GM19324 (cell line): ENCODE data around the gene NR1H3.

ENCODE experiments used
- ATAC-seq: cut with Tn5 transposase; IDR thresholded peaks from one replicate; pipeline ENCODE4 v1.9.1; 2021; ENCODE audit warnings: mild to moderate bottlenecking, moderate library complexity; ENCODE audit not compliant: unreplicated experiment, low FRiP score

NR1H3 gene

DNA sequence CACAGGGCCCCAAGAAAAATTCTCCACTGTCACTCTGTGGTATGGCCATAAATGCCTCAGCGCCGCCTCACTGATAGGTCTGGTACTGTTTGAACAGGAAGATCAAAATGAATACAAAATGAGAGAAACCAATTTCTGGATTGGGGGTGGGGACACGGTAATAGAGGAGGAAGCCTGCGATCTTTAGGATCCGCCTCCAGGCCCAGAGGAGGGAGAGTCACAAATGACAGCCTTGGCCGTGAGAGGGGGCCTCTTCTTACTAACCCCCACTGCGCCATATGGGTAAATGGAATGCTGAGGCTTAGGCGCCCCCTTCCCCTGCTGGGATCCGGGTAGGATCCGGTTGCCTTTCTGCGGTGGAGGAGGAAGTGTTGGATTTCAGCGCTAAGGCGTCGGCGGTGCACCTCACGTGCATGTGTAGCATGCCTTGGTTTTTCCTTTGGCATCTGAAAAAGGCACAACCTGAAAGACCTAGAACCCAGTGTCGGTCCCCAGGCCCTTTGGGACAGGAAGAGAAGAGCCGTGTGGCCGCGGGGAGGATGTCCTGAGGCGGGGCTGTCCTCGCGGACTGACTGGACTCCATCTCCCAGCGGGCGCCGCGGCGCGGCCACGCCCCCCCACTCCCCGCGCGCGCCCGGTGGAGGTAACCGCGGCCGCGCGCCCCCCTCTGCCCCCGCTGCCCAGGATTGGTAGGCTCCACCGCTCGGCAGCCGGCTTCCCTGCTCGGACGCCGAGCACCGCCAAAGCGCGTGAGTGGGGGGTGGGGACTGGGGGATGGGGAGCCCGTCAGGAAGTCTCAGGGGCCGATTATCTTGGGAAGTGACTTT lies 11.4 kb downstream of the NR1H3 start:
- ATAC-seq: peak; percentile 69

- ATAC-seq: peak; percentile 85
Observed at GRCh38 chr11:47269829-47270305, 12.1 kb downstream of the NR1H3 start, which contains the start of gene MADD. Gene MADD, plus strand, starts transcription at chr11:47270133.

DNA sequence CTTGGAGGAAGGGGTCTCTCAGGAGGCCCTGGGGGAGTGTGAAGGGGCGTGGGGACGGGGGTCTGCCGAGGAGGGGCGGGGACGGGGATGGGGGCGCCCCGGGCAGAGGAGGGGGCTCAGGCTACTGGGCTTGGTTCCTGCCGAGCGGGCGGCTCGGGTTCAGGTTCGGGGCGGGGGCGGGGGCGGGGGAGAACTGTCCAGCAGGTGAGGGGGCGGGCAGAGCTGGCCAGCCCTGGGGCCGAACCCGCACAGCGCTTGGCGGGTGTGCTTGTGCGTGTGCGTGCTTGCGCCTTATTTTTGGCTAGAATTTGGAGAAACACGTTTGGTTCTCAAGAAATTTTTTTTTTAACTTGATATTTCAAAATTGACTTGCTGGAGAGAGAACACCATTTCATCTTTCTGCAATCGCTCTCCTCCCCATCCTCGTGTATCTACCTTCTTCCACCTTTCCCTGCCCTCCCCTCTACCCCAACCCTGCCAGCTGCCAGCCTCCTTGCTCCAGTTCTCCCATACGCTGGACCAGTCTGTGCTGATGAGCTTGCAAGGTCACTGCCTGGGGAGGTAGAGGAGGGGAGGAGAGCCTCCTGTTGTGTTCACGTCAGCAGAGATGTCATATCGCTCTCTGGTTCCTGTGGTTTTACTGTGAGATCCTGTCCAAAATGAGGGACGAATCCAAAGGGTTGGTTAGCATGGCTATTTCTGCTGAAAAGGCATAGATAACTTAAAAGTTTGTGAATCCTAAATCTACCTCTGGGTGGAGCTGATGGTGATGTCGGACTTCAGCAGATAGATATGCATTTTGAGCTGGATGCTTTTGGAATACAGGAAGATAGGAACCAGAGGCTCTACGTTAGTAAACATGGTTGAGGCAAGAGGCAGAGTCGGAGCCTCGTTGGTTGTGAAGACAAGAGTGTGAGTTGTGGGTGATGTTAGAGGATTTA lies 12.8 kb downstream of the NR1H3 start:
- ATAC-seq: no peak

- ATAC-seq: no peak
Observed at GRCh38 chr11:47271328-47271727, 13.5 kb downstream of the NR1H3 start.

DNA sequence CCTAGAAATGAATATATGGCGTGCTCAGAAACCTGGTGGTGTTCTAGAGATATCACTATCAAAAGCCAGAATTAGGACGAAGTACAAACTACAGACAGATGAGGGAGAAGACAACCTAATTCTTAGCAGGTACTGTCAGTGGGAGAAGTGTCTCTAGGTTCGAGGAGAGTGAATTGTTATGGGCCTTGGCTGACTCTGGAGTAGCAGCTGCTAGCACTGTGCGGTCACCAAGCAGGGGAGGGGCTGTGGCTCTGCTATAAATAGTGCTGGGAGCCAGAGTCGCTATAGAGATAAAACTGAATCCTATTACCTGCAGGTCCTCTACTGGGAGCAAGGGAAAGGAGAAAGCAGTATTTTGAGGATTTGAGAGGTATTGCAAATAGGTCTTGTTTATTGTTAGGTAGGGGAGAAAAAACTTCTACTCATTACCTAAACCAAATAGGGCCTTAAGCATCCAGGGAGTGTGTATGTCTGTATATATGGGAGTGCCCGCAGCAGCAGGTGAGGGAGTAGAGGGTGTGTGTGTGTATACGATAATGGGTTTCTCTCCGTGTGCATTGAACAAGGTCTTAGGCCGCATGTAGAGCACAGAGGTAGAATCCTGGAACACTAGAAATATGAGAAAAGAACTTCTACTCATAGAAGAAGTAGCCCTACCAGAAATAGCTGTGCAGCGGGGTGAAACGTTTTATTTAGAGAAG lies 14.3 kb downstream of the NR1H3 start:
- no peak for ATAC-seq

- no peak for ATAC-seq
Observed at GRCh38 chr11:47272706-47273105, 14.9 kb downstream of the NR1H3 start.

DNA sequence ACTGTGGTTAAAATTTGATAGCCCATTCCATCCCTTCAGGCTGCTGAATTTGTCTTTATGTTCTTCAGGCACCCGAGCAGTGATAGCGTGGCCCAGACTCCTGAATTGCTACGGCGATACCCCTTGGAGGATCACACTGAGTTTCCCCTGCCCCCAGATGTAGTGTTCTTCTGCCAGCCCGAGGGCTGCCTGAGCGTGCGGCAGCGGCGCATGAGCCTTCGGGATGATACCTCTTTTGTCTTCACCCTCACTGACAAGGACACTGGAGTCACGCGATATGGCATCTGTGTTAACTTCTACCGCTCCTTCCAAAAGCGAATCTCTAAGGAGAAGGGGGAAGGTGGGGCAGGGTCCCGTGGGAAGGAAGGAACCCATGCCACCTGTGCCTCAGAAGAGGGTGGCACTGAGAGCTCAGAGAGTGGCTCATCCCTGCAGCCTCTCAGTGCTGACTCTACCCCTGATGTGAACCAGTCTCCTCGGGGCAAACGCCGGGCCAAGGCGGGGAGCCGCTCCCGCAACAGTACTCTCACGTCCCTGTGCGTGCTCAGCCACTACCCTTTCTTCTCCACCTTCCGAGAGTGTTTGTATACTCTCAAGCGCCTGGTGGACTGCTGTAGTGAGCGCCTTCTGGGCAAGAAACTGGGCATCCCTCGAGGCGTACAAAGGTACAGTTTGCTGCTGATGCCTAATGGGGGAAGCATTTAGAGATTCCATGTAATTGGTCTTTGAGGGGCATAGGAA lies 16.9 kb downstream of the NR1H3 start:
- no peak for ATAC-seq

DNA sequence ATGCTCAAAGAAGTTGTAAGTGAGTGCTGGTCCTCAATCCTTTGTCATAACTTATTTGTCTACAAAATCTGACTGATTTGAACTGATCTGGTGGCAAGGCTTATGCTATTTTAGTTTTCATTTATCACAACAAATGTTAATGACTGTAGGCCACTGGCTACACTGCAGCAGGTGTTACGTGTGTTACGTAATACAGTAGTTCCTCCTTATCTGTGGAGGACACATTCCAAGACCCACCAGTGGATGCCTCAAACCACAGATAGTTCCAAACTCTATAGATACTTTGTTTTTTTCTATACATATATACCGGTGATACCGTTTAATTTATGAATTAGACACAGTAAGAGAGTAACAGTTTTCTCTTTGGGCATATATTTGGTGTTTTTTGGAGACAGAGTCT lies 19.1 kb downstream of the NR1H3 start:
- ATAC-seq: no peak

- no peak for ATAC-seq
Observed at GRCh38 chr11:47278058-47278457, 20.3 kb downstream of the NR1H3 start.

- ATAC-seq: no peak
Observed at GRCh38 chr11:47278769-47279168, 21.0 kb downstream of the NR1H3 start.

DNA sequence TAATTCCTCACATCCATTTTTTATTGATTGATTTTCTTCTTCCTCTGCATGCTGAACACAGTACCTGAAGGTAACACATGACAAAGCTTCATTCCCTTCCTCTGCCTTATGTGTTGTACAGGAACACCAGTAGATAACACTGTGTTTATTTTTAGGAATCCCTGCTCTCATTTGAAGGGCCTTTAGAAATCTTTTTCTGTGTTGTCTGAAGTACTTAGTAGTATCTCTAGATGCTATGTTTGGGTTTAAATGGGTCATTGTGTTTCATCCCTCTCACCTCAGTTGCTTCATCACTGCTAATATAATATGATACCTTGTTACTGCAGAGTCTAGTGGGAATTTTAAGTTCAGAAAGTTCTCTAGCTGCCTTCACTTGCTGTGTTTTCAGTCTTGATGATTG lies 22.3 kb downstream of the NR1H3 start:
- no peak for ATAC-seq

DNA sequence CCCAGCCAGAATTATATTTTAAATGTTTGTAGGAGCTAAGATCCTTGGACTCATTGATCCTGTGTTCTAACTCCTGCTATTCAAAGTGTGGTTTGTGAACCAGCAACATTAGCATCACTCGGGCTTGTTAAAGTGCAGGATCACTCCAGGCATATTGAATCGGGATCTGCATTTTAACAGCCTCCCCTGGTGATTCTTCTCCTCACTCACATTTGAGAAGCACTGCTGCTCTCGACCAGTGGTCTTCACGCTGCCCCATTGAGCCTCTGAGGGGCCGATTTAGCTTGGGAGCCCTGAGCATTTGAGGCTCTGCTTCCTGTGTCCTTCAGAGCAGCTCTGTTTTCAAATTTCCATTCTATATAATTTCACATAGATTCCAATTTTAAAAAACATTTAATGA lies 23.1 kb downstream of the NR1H3 start:
- ATAC-seq: no peak

GRCh38 chr11:47282462-47282861 lies 24.7 kb downstream of the NR1H3 start:
- ATAC-seq: no peak

GRCh38 chr11:47284151-47284550 lies 26.4 kb downstream of the NR1H3 start:
- no peak for ATAC-seq

DNA sequence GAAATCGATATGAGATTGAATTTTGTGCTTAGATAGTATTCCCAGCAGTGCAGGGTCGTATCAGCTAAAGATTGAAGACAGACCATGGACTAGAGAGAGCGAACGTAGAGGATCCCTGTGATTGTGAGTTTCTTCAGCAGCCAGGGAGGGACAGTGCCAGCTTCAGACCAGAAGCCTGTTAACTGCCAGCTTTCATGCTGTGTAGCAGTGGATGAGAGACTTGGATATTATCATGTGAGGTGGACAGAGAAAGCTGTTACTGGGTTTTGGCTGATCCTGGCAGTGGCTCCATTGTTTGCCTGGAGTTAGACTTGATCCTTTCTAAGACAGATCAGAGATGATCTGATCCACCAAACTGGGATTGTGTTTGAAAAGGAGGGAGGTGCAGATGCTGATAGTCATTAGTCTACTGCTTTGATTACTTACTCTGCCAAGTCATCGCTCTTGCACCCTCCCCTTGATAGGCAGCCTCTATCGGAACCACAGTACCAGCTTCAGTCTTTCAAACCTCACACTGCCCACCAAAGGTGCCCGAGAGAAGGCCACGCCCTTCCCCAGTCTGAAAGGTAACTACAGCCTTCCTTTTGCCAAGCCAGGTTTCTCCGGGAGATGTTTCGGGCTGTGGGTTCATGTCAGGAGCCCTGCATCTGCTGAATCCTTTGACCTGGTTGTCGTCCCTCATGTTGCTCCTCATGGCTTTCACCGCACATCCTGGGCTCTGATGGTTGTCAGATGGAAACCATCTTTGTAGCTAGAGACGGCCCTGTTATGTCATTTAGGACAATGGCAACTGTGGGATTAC lies 28.4 kb downstream of the NR1H3 start:
- ATAC-seq: no peak

- no peak for ATAC-seq
Observed at GRCh38 chr11:47288066-47288465, 30.3 kb downstream of the NR1H3 start.

DNA sequence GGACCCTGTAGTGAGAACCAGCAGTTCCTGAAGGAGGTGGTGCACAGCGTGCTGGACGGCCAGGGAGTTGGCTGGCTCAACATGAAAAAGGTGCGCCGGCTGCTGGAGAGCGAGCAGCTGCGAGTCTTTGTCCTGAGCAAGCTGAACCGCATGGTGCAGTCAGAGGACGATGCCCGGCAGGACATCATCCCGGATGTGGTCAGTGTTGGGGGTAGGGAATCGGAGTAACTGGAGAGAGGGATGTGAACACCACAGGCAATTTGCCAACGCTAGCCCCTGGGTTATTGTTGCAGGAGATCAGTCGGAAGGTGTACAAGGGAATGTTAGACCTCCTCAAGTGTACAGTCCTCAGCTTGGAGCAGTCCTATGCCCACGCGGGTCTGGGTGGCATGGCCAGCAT lies 32.1 kb downstream of the NR1H3 start:
- no peak for ATAC-seq

DNA sequence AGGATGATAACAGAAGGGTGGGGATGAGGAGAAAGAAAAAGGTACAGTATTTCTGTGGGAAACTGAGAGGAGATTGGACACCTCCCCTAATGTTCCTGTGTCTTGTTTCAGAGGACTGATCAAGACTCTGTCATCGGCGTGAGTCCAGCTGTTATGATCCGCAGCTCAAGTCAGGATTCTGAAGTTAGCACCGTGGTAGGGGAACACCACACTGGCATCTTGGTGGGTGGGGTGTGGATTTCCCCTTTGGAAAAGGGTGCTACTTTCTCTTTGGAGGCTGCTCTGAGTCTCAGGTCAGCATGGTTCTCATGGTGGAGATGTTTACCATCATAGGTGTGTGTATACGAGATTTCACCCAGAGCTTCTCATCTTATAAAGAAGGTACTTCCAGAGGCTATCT lies 37.6 kb downstream of the NR1H3 start:
- ATAC-seq: no peak

DNA sequence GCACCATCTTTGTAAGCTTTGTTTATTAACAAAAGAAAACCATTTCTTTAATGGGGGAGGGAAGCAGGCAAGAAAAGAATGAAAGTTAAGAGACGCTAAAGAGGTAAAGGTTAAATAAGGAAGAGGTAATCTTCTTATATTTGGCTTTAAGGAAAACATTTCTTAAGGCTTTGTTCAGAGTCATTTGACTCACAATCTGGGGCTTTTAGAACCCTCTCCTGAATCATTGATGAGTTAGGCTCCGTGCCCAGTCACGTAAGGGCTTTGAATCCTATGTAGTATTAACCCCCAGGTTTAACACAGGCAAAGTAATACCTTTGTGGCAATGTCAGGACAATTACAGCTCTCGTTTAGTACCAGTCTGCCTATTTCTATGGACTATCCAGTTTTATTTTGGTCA lies 38.2 kb downstream of the NR1H3 start:
- no peak for ATAC-seq
